ENCODE results near the gene ZNF587B.
"Not testable (repeated sequence)": the region's sequence is repeated elsewhere in the genome, so short reads cannot be mapped to it uniquely, and the experiment has no call there.

The ZNF587B gene

GRCh38 chr19:57818378-57818777 lies 11.7 kb upstream of the ZNF587B start:
- DNase-seq (ENCODE audit: low read depth, low spot score): no peak

GRCh38 chr19:57819475-57820148 lies 10.5 kb upstream of the ZNF587B start:
- peak; percentile 76 for DNase-seq (ENCODE audit: low read depth, low spot score)

GRCh38 chr19:57820599-57820998 lies 9.5 kb upstream of the ZNF587B start:
- no peak for DNase-seq (ENCODE audit: low read depth, low spot score)

- DNase-seq (ENCODE audit: low read depth, low spot score): not testable (repeated sequence)
Observed at GRCh38 chr19:57821095-57821494, 9.0 kb upstream of the ZNF587B start.

- not testable (repeated sequence) for DNase-seq (ENCODE audit: low read depth, low spot score)
Observed at GRCh38 chr19:57821501-57821900, 8.6 kb upstream of the ZNF587B start.

GRCh38 chr19:57823155-57823554 lies 6.9 kb upstream of the ZNF587B start:
- DNase-seq (ENCODE audit: low read depth, low spot score): not testable (repeated sequence)

GRCh38 chr19:57823608-57824007 lies 6.5 kb upstream of the ZNF587B start:
- not testable (repeated sequence) for DNase-seq (ENCODE audit: low read depth, low spot score)

GRCh38 chr19:57825511-57825910 lies 4.6 kb upstream of the ZNF587B start:
- DNase-seq (ENCODE audit: low read depth, low spot score): no peak

GRCh38 chr19:57829316-57829715 lies 783 bp upstream of the ZNF587B start:
- DNase-seq (ENCODE audit: low read depth, low spot score): no peak

GRCh38 chr19:57836991-57837390 lies 6.9 kb downstream of the ZNF587B start:
- DNase-seq (ENCODE audit: low read depth, low spot score): not testable (repeated sequence)

GRCh38 chr19:57838622-57839191 lies 8.6 kb downstream of the ZNF587B start:
- DNase-seq (ENCODE audit: low read depth, low spot score): not testable (repeated sequence)

GRCh38 chr19:57841122-57841763 lies 11.1 kb downstream of the ZNF587B start:
- DNase-seq (ENCODE audit: low read depth, low spot score): no peak

- DNase-seq (ENCODE audit: low read depth, low spot score): not testable (repeated sequence)
Observed at GRCh38 chr19:57847164-57847563, 17.1 kb downstream of the ZNF587B start.

- DNase-seq (ENCODE audit: low read depth, low spot score): not testable (repeated sequence)
Observed at GRCh38 chr19:57849162-57849665, 19.1 kb downstream of the ZNF587B start.

- peak; percentile 29 for DNase-seq (ENCODE audit: low read depth, low spot score)
Observed at GRCh38 chr19:57849666-57850473, 19.8 kb downstream of the ZNF587B start, which contains the start of gene ZNF587. TSS of gene ZNF587 (plus strand) at chr19:57849859. CDS start at chr19:57850039, 180 bp downstream.

- DNase-seq (ENCODE audit: low read depth, low spot score): no peak
Observed at GRCh38 chr19:57850553-57851017, 20.5 kb downstream of the ZNF587B start.

GRCh38 chr19:57851812-57852603 lies 21.9 kb downstream of the ZNF587B start:
- not testable (repeated sequence) for DNase-seq (ENCODE audit: low read depth, low spot score)

GRCh38 chr19:57854117-57854516 lies 24.0 kb downstream of the ZNF587B start:
- DNase-seq (ENCODE audit: low read depth, low spot score): not testable (repeated sequence)

GRCh38 chr19:57862351-57862750 lies 32.3 kb downstream of the ZNF587B start:
- not testable (repeated sequence) for DNase-seq (ENCODE audit: low read depth, low spot score)

- no peak for DNase-seq (ENCODE audit: low read depth, low spot score)
Observed at GRCh38 chr19:57867868-57868492, 37.9 kb downstream of the ZNF587B start.

Data from brain pericyte (primary cell).